Lung (tissue), 12 donors: ENCODE results near the gene HOXC11. TPM values are rescaled to one million over a fixed set of nuclear protein-coding genes. Genes with fewer than 3 reads are reported as not detected.

Experiments used
- ATAC-seq: fragments of 200-7000 bp; cut with Tn5 transposase; one replicate; pipeline ENCODE4 v1.9.1; 2020; ENCODE audit warnings: moderate number of reproducible peaks; ENCODE audit not compliant: insufficient read depth, low FRiP score
- DNase-seq, 3 donors: peaks; one replicate each; pipeline ENCODE4 v3.0.0-alpha.2; 2013 to 2017
- H3K27ac ChIP-seq, 2 donors: one replicate each; pipeline ENCODE4 v1.5.1; 2013; ENCODE audit warnings: mild to moderate bottlenecking in 2 of 2, moderate library complexity in 2 of 2, control low read depth in 1 of 2, inconsistent platforms in 1 of 2, low read depth in 1 of 2, low read length in 1 of 2
- H3K27me3 ChIP-seq, 3 donors: one replicate each; pipeline ENCODE4 v1.5.1; 2013; ENCODE audit warnings: low read length in 2 of 3; ENCODE audit not compliant: control insufficient read depth in 3 of 3, insufficient read depth in 3 of 3
- H3K36me3 ChIP-seq, 4 donors: one replicate each; pipeline ENCODE4 v1.5.1; 2013; ENCODE audit warnings: low read length in 4 of 4, mild to moderate bottlenecking in 1 of 4, moderate library complexity in 1 of 4; ENCODE audit not compliant: control insufficient read depth in 4 of 4, insufficient read depth in 4 of 4
- H3K4me1 ChIP-seq, 5 donors: one replicate each; pipeline ENCODE4 v1.5.1; 2013; ENCODE audit warnings: low read length in 5 of 5, mild to moderate bottlenecking in 2 of 5, moderate library complexity in 1 of 5; ENCODE audit not compliant: control insufficient read depth in 5 of 5, insufficient read depth in 5 of 5
- H3K4me3 ChIP-seq: one replicate; pipeline ENCODE4 v1.5.1; 2013; ENCODE audit warnings: mild to moderate bottlenecking, control low read depth, moderate library complexity
- H3K9ac ChIP-seq, 2 donors: one replicate each; pipeline ENCODE4 v1.5.1; 2013; ENCODE audit warnings: low read length in 2 of 2, control low read depth in 1 of 2; ENCODE audit not compliant: insufficient read depth in 1 of 2
- H3K9me3 ChIP-seq, 4 donors: one replicate each; pipeline ENCODE4 v1.5.1; 2013; ENCODE audit warnings: low read length in 3 of 4, mild to moderate bottlenecking in 1 of 4, moderate library complexity in 1 of 4; ENCODE audit not compliant: control insufficient read depth in 4 of 4, insufficient read depth in 3 of 4
- CTCF ChIP-seq: IDR thresholded peaks from 2 replicates; pipeline ENCODE4 v1.5.1; 2012; ENCODE audit warnings: mild to moderate bottlenecking; ENCODE audit errors: control extremely low read depth, extremely low read depth
- WGBS, 2 donors: extraction: QIAGEN DNeasy Blood & Tissue Kit; methylation state at CpG; one replicate each; pipeline ENCODE4 v1.1.7; 2013; 5-methylcytosine and 5-hydroxymethylcytosine counted together
- polyA plus RNA-seq, 2 donors: library from polyadenylated mRNA; stranded (reverse); fragments of 200-250 nt; gene quantifications; one replicate each; pipeline ENCODE4 v1.2.1, GENCODE V29; 2013
- total RNA-seq, 2 donors: library from RNA; depleted of rRNA in 1 of 2; stranded (reverse); fragments of >200 nt in 1 of 2; gene quantifications; one replicate each; pipeline ENCODE4 v1.2.1, GENCODE V29; 2014 to 2021
- donor health status: control.
- donor health status: control.
- donor health status: Bipolar disorder and iron deficiency.
- donor health status: healthy.
- donor health status: DM: yes; HTN: yes; CAD: no.

HOXC11 gene
- total and polyA plus RNA-seq, 4 donors, result not detected

- DNase-seq, result no peak
- Histone ChIP-seq H3K9me3 (peaks cover 0 to 6% (median 0%) of the 10 kb centered on the region in 4 donors), H3K27ac (no peak overlapping the region), H3K9ac (no peak overlapping the region), H3K4me1 (peaks cover 0 to 2% (median 0%) of the 10 kb centered on the region in 5 donors), H3K36me3 (no peaks in the 10 kb centered on the region), H3K27me3 (peaks cover 10 to 97% (median 96%) of the 10 kb centered on the region in 3 donors), H3K4me3 (no peak overlapping the region)
- WGBS, 2 donors, result 4 to 5% methylated on average over 46 to 47 of the region's 47 CpGs
- no peak for TF ChIP-seq CTCF
- no peak for ATAC-seq
Measured at GRCh38 chr12:53951577-53952334, 21.2 kb upstream of the HOXC11 start.

GRCh38 chr12:53952335-53952694, 20.6 kb upstream of the HOXC11 start:
- WGBS, 2 donors, result 7 to 8% methylated on average over 13 of the region's 13 CpGs
- Histone ChIP-seq H3K4me3 (no peak overlapping the region), H3K9ac (no peak overlapping the region), H3K4me1 (peaks cover 0 to 2% (median 0%) of the 10 kb centered on the region in 5 donors), H3K9me3 (peaks cover 0 to 8% (median 0%) of the 10 kb centered on the region in 4 donors), H3K36me3 (no peaks in the 10 kb centered on the region), H3K27me3 (peaks cover 10 to 97% (median 96%) of the 10 kb centered on the region in 3 donors), H3K27ac (no peak overlapping the region)
- TF ChIP-seq CTCF, result no peak
- ATAC-seq (no peak), DNase-seq (no peak)

GRCh38 chr12:53952871-53953734, 19.8 kb upstream of the HOXC11 start:
- Histone ChIP-seq H3K4me3 (no peak overlapping the region), H3K9ac (no peak overlapping the region), H3K27me3 (peaks cover 16 to 97% (median 96%) of the 10 kb centered on the region in 3 donors), H3K27ac (no peak overlapping the region), H3K9me3 (peaks cover 0 to 8% (median 0%) of the 10 kb centered on the region in 4 donors), H3K4me1 (peaks cover 0 to 2% (median 0%) of the 10 kb centered on the region in 5 donors), H3K36me3 (no peaks in the 10 kb centered on the region)
- DNase-seq (no peak), ATAC-seq (no peak)
- TF ChIP-seq CTCF, result no peak
- WGBS, 2 donors, result 6% methylated on average over 37 to 38 of the region's 38 CpGs
